Smooth muscle cell of the pulmonary artery (primary cell): ENCODE results near the gene DYNLT1. TPM values are rescaled to one million over a fixed set of nuclear protein-coding genes. Genes with fewer than 3 reads are reported as not detected.

Experiments used
- total RNA-seq: library from RNA; depleted of rRNA; stranded (reverse); fragments of >200 nt; gene quantifications from 2 replicates; pipeline ENCODE4 v1.2.3, GENCODE V29; 2014

DYNLT1 gene
- 34.3 and 45.2 TPM in 2 replicates for total RNA-seq

DNA sequence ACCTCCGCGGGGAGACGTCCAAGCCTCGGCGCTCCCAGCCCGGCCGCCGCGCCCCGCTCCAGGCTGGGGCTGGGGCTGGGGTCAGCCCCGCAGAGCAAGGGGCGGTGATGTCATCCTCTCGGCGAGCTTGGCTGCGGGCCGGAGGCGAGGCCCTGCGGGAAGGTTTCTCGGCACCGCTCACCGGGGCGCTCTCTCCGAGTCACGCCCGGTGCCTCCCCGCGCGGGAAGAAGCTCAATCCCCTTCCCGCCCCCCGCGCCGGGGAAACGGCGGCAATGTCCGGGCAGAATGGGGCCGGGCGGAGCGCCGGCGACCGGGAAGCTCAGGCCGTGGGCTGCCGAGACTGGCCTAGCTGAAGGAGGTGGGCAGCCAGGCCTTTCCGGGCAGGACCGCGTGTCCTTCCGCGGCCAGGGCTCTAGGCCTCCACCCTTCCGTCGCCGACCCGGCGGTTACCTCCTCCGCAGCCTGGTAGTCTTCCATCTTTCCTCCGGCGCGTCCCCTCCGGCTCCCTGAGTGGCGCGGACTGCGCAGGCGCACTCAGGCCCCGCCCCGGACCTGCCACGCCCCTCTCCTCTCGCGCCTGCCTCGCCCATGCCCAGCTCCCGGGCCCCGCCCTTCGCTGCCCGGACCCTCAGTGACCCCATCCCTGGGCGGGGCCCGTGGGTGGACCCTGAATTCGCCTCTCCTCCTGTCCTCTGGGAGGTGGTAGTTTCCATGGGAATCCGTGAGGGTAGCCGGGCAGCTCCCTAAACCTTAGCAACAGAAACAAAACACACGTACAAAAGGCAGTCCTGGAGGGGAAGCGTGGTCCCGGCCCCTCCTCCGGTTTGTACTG lies at the start of gene DYNLT1:
Gene DYNLT1, minus strand, starts transcription at position 513 of the 833 bp plus-strand sequence. Its CDS starts 35 bp downstream, at position 478.

DNA sequence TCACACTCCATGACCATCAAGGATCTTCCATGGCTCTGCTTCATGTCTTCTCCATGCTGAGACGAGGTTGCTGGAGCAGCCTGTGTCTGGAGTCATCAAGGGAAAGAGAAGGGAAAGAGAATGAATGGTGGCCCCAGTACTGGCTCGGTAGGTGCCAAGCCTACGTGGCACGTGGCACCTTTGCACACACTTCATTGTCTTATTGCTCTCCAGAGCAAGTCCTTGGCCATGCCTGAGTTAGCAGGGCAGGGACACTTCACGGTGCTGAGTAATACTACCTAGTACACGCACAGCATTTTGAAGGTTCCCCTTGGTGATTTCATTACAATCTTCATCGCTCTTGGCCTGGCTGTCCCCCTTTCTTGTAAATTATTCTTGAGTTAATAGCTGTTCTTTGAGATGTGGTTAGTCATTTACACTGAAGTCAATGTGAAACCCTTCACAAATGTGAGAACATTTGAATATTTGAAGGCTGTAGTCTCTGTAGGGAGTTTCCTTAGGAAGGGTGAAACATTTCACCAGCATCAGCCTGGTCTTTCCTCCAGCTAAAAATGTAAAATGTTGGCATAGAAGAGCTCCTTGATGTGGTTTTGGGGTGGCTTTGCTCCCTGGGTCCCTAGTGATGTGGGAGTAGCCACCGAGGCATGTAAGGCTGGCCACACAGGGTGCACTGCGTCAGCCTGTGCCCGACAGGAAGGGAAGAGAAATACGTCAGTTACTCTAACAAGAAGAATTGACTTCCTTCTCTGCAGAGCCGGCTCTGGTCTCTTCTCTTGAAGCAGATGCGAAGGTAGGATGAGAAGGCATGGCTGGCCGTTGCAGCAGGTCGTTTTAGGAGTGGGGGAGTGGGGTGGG lies 5.0 kb upstream of the DYNLT1 start, which contains the start of gene SYTL3:
Gene SYTL3, plus strand, starts transcription at position 766 of the 855 bp plus-strand sequence. CDS start 13,215 bp downstream, outside the sequence.

Other genes with a start within 250 kb of the DYNLT1 start
- 57.4 and 59.8 TPM in 2 replicates for gene TMEM181, start 84.7 kb downstream of the DYNLT1 start, total RNA-seq
- gene SYTL3, start 5.3 kb upstream of the DYNLT1 start, total RNA-seq: 1.8 and 2.0 TPM in 2 replicates
- 28.2 and 67.6 TPM in 2 replicates for gene EZR, start 174.6 kb upstream of the DYNLT1 start, total RNA-seq